A549 (cell line): ENCODE results near the gene SPDL1. TPM values are rescaled to one million over a fixed set of nuclear protein-coding genes. Genes with fewer than 3 reads are reported as not detected.

ENCODE experiments used
- ATAC-seq, 2 experiments: fragments of 200-7000 bp in 1 of 2; fragments of >200 bp in 1 of 2; cut with Nextera tagmentation in 1 of 2; cut with Tn5 transposase in 1 of 2; 3 replicates each; pipeline versions ENCODE4 v1.8.0 to v1.9.1; 2018 to 2020; ENCODE audit warnings: mild to moderate bottlenecking in 1 of 2, moderate library complexity in 1 of 2
- CTCF ChIA-PET: fragments of 300-600 bp; sonication (Branson Sonifier 250); formaldehyde crosslinking; extraction: SDS; loops from one replicate; lab custom pipeline; 2021; ENCODE audit warnings: antibody characterized with exemption, inconsistent platforms; lab: Yijun Ruan, JAX
- POLR2A ChIA-PET: fragments of 350-600 bp; formaldehyde crosslinking; extraction: SDS; loops from one replicate; lab custom pipeline; 2021; ENCODE audit warnings: antibody characterized with exemption, inconsistent platforms; lab: Yijun Ruan, JAX
- DNase-seq, 2 experiments: peaks; one replicate each; pipeline versions ENCODE4 v3.0.0 to v3.0.0-alpha.2; 2011 to 2016; ENCODE audit warnings: low read depth in 1 of 2, low spot score in 1 of 2
- FAIRE-seq: peaks from 2 replicates; lab custom pipeline; 2011; peaks lifted over from hg19 to GRCh38; lab: Jason Lieb, UNC
- H3K27ac ChIP-seq, 2 experiments: fragments of >200 bp; sonication (Bioruptor Twin); formaldehyde crosslinking; 3 replicates each; pipeline ENCODE4 v1.5.1; 2016 to 2017
- H3K4me1 ChIP-seq: fragments of >200 bp; sonication (Bioruptor Twin); formaldehyde crosslinking; 3 replicates; pipeline ENCODE4 v1.6.1; 2016
- H3K4me2 ChIP-seq: fragments of >200 bp; sonication (Bioruptor Twin); formaldehyde crosslinking; 3 replicates; pipeline ENCODE4 v1.6.1; 2016
- H3K4me3 ChIP-seq: fragments of >200 bp; sonication (Bioruptor Twin); formaldehyde crosslinking; 3 replicates; pipeline ENCODE4 v1.5.1; 2016
- H3K9me3 ChIP-seq: fragments of >200 bp; sonication (Bioruptor Twin); formaldehyde crosslinking; 3 replicates; pipeline ENCODE4 v1.6.1; 2016
- CEBPB ChIP-seq, 2 experiments: fragments of >200 bp in 1 of 2; sonication (Bioruptor Twin) in 1 of 2; formaldehyde crosslinking in 1 of 2; IDR thresholded peaks; 2 replicates each; pipeline ENCODE4 v1.6.1; 2012 to 2016
- EP300 ChIP-seq, 2 experiments: fragments of >200 bp; sonication (Bioruptor Twin); formaldehyde crosslinking; IDR thresholded peaks; 2 replicates in 1 of 2; 3 replicates in 1 of 2; pipeline ENCODE4 v1.6.1; 2016 to 2017
- FOSL2 ChIP-seq, 2 experiments: fragments of 450-650 bp in 1 of 2; fragments of >200 bp in 1 of 2; sonication (Bioruptor Twin) in 1 of 2; formaldehyde crosslinking; IDR thresholded peaks; 2 replicates each; pipeline versions ENCODE4 v1.5.0 to v1.6.1; 2016 to 2020; ENCODE audit warnings: mild to moderate bottlenecking in 1 of 2, moderate library complexity in 1 of 2
- FOXS1 ChIP-seq: fragments of 250-450 bp; sonication (Bioruptor Pico); IDR thresholded peaks from 2 replicates; pipeline ENCODE4 v1.5.0; 2020; ENCODE audit warnings: mild to moderate bottlenecking, moderate library complexity
- GATA3 ChIP-seq: IDR thresholded peaks from 2 replicates; pipeline ENCODE4 v1.6.1; 2012; ENCODE audit warnings: borderline replicate concordance
- HEYL ChIP-seq: fragments of 250-450 bp; sonication (Bioruptor Pico); IDR thresholded peaks from 2 replicates; pipeline ENCODE4 v1.8.0; 2021; ENCODE audit warnings: mild to moderate bottlenecking, moderate library complexity
- JUNB ChIP-seq: fragments of >200 bp; sonication (Bioruptor Twin); formaldehyde crosslinking; IDR thresholded peaks from 2 replicates; pipeline ENCODE4 v1.6.1; 2016
- MAFK ChIP-seq: fragments of 450-650 bp; IDR thresholded peaks from 2 replicates; pipeline ENCODE4 v1.6.1; 2014; ENCODE audit not compliant: partially characterized antibody
- NPAS2 ChIP-seq: fragments of 250-450 bp; sonication (Bioruptor Pico); IDR thresholded peaks from 2 replicates; pipeline ENCODE4 v1.8.0; 2022; ENCODE audit warnings: mild to moderate bottlenecking, moderate library complexity, borderline replicate concordance
- POLR2A ChIP-seq: IDR thresholded peaks from 2 replicates; pipeline ENCODE4 v1.6.1; 2012; ENCODE audit warnings: mild to moderate bottlenecking, low read length
- RCOR1 ChIP-seq: fragments of 150-350 bp; IDR thresholded peaks from 2 replicates; pipeline ENCODE4 v1.6.1; 2014; ENCODE audit warnings: antibody characterized with exemption, low read length, low read depth
- SMC3 ChIP-seq: fragments of >200 bp; sonication (Bioruptor Twin); formaldehyde crosslinking; IDR thresholded peaks from 3 replicates; pipeline ENCODE4 v1.6.1; 2018; ENCODE audit warnings: inconsistent platforms
- ZNF302 ChIP-seq: fragments of 250-450 bp; sonication (Bioruptor Pico); IDR thresholded peaks from 2 replicates; pipeline ENCODE4 v1.9.0; 2021; ENCODE audit warnings: inconsistent platforms, mild to moderate bottlenecking, moderate library complexity
- WGBS: methylation state at CpG from one replicate; pipeline ENCODE4 v1.1.6; 2017; ENCODE audit errors: missing lambda C conversion rate; 5-methylcytosine and 5-hydroxymethylcytosine counted together
- polyA plus RNA-seq, 4 experiments: library from polyadenylated mRNA; depleted of rRNA in 3 of 4; stranded (reverse); fragments of >200 nt; fragmentation: RNase III in 1 of 4; extraction: RNeasy Plus Mini Kit Qiagen cat#74134 plus additional on column Dnase treatment in 1 of 4; gene quantifications; 2 replicates in 3 of 4; 3 replicates in 1 of 4; pipeline ENCODE4 v1.2.3, GENCODE V29; 2011 to 2017
- TF ChIP-seq, protein P1 (sequence below): fragments of >200 bp; sonication (Bioruptor Twin); formaldehyde crosslinking; IDR thresholded peaks from 3 replicates; pipeline ENCODE4 v1.5.1; 2016
- TF ChIP-seq, protein P2 (sequence below): fragments of 250-450 bp; sonication (Bioruptor Pico); IDR thresholded peaks from 2 replicates; pipeline ENCODE4 v1.5.0; 2021; ENCODE audit warnings: mild to moderate bottlenecking, moderate library complexity, borderline replicate concordance
- TF ChIP-seq, protein P3 (sequence below): IDR thresholded peaks from 2 replicates; pipeline ENCODE4 v1.6.1; 2012
- TF ChIP-seq, protein P4 (sequence below): fragments of 450-650 bp; IDR thresholded peaks from 2 replicates; pipeline ENCODE4 v1.6.1; 2014; ENCODE audit warnings: antibody characterized with exemption
- TF ChIP-seq, protein P5 (sequence below): fragments of 250-450 bp; sonication (Bioruptor Pico); IDR thresholded peaks from 2 replicates; pipeline ENCODE4 v1.5.0; 2020; ENCODE audit warnings: low read depth, mild to moderate bottlenecking, moderate library complexity

Gene SPDL1
- polyA plus RNA-seq, 2 of the 4 experiments (the other 2 are of a cell fraction), result 100 to 103 TPM

DNA sequence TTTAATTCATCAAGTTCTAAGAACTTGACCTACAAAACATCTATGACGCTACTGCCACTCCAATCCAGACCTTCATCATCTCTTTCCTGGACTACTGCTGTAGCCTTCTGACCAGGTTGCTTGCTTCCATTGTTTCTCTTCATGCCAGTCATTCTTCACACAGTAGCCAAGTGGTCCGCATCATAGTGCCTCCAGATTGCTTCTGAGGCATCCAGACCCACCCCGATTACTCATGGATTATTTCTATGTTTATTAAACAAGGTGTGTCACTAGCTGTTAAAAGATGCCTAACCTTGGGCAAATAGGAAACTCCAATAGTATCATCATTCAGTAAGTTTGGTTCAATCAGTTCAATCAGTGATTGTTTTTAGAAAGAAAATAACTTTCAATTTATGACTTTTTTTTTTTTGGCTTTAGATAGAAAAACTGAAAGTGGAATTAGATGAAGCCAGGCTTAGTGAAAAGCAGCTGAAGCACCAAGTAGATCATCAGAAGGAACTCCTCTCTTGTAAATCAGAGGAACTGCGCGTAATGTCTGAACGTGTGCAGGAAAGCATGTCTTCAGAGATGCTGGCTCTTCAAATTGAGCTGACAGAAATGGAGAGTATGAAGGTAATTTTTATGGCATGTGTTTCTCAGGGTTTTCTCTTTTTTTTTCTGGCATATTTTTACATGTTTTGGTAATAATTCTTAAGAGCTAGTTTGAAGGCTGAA, 9.5 kb downstream of the SPDL1 start:
- ChIA-PET CTCF (interaction anchor here (0.6 to 2.5 kb wide), 6 partner anchors 12 to 387 kb away, joined by 3 to 12 read pairs (median 4); partner anchors contain the start of gene INSYN2B), POLR2A (interaction anchor here (1.2 kb wide), 1 partner anchor 9 kb away, joined by 3 read pairs; no protein-coding TSS in a partner anchor)
- Histone ChIP-seq H3K4me3 (no peak overlapping the region), H3K9me3 (no peaks in the 10 kb centered on the region), H3K4me1 (peaks cover 81% of the 10 kb centered on the region), H3K4me2 (peak overlapping the region; percentile 68), H3K27ac (peak overlapping the region; percentile 65 to 82)
- FAIRE-seq, result peak; percentile 96
- WGBS, result 33% methylated on average over 6 of the region's 6 CpGs
- DNase-seq, result peak; percentile 77 to 92
- ATAC-seq, result peak; percentile 89 to 96
- TF ChIP-seq JUNB (peak; percentile 59), FOXS1 (CRISPR knock-in tag) (peak; percentile 31; the same call in 1 of the 2 replicates), POLR2A (no peak), RCOR1 (no peak), FOSL2 (IDR thresholded peaks at IDR 0.05) (peak; percentile 35; the same call in 1 of the 2 replicates), FOSL2 (CRISPR knock-in tag; IDR thresholded peaks at IDR 0.05) (peak; percentile 91), CEBPB (IDR thresholded peaks at IDR 0.05) (peak in 1 of 2 experiments; percentile 60; a peak in 1 of 4 replicates), HEYL (no peak), MAFK (peak; percentile 13), GATA3 (peak; percentile 81; the same call in 1 of the 2 replicates), SMC3 (no peak), NPAS2 (CRISPR knock-in tag) (no peak), ZNF302 (CRISPR knock-in tag) (no peak), EP300 (IDR thresholded peaks at IDR 0.05) (no peak)
- TF ChIP-seq, protein P1, sequence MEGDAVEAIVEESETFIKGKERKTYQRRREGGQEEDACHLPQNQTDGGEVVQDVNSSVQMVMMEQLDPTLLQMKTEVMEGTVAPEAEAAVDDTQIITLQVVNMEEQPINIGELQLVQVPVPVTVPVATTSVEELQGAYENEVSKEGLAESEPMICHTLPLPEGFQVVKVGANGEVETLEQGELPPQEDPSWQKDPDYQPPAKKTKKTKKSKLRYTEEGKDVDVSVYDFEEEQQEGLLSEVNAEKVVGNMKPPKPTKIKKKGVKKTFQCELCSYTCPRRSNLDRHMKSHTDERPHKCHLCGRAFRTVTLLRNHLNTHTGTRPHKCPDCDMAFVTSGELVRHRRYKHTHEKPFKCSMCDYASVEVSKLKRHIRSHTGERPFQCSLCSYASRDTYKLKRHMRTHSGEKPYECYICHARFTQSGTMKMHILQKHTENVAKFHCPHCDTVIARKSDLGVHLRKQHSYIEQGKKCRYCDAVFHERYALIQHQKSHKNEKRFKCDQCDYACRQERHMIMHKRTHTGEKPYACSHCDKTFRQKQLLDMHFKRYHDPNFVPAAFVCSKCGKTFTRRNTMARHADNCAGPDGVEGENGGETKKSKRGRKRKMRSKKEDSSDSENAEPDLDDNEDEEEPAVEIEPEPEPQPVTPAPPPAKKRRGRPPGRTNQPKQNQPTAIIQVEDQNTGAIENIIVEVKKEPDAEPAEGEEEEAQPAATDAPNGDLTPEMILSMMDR, result no peak
- TF ChIP-seq, protein P2, sequence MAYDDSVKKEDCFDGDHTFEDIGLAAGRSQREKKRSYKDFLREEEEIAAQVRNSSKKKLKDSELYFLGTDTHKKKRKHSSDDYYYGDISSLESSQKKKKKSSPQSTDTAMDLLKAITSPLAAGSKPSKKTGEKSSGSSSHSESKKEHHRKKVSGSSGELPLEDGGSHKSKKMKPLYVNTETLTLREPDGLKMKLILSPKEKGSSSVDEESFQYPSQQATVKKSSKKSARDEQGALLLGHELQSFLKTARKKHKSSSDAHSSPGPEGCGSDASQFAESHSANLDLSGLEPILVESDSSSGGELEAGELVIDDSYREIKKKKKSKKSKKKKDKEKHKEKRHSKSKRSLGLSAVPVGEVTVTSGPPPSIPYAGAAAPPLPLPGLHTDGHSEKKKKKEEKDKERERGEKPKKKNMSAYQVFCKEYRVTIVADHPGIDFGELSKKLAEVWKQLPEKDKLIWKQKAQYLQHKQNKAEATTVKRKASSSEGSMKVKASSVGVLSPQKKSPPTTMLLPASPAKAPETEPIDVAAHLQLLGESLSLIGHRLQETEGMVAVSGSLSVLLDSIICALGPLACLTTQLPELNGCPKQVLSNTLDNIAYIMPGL (CRISPR knock-in tag), result no peak
- TF ChIP-seq, protein P3, sequence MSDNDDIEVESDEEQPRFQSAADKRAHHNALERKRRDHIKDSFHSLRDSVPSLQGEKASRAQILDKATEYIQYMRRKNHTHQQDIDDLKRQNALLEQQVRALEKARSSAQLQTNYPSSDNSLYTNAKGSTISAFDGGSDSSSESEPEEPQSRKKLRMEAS, result peak; percentile 66
- TF ChIP-seq, protein P4, sequence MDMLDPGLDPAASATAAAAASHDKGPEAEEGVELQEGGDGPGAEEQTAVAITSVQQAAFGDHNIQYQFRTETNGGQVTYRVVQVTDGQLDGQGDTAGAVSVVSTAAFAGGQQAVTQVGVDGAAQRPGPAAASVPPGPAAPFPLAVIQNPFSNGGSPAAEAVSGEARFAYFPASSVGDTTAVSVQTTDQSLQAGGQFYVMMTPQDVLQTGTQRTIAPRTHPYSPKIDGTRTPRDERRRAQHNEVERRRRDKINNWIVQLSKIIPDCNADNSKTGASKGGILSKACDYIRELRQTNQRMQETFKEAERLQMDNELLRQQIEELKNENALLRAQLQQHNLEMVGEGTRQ, result no peak
- TF ChIP-seq, protein P5, sequence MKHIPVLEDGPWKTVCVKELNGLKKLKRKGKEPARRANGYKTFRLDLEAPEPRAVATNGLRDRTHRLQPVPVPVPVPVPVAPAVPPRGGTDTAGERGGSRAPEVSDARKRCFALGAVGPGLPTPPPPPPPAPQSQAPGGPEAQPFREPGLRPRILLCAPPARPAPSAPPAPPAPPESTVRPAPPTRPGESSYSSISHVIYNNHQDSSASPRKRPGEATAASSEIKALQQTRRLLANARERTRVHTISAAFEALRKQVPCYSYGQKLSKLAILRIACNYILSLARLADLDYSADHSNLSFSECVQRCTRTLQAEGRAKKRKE (CRISPR knock-in tag), result no peak

DNA sequence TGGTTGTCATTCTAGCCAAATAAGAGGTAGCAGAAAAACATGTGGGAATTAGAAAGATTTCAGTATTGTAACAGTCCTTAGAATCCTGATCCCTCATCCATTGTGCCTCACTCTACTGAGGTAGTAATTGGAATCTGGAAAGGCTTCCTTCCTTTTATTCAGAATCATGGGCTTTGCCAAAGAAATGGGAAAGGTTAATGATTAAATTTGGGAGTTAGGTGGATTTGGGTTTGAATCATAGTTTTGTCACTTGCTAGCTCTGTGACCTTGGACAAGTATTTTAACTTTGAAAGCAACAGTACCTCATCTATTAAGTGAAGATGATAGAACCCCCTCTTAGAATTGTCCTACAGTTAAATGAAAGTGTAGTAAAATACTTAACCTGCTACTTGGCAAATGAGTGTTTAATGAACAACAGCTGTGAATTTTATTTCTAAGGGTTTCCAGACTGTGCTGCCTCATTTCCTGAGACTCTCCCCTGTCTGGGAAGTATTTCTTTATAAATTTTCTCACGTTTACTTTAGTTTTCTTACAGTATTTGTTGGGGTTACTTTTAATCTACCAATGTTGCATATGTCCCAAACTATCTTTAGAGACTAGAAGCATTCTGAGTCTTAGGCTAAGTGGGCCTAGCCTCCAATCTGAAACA, 11.7 kb downstream of the SPDL1 start:
- DNase-seq (no peak), FAIRE-seq (peak; percentile 73), ATAC-seq (no peak)
- WGBS, result 30% methylated on average over 1 of the region's 1 CpG
- no peak for TF ChIP-seq SMC3
- TF ChIP-seq FOSL2 (IDR thresholded peaks at IDR 0.05), result no peak
- TF ChIP-seq FOSL2 (CRISPR knock-in tag; IDR thresholded peaks at IDR 0.05), result 0 out of 2 replicates have a peak, but pooled peaks have one; percentile 27
- H3K9me3 ChIP-seq, result no peaks in the 10 kb centered on the region
- ChIA-PET CTCF (interaction anchor here (0.9 to 2.5 kb wide), 4 partner anchors 14 to 385 kb away, joined by 3 to 12 read pairs (median 3); partner anchors contain the start of gene INSYN2B), POLR2A (no interaction called here)
- H3K27ac ChIP-seq, result peak overlapping the region; percentile 65 to 76
- peaks cover 64% of the 10 kb centered on the region for H3K4me1 ChIP-seq
- no peak overlapping the region for H3K4me3 ChIP-seq
- peak overlapping the region; percentile 68 for H3K4me2 ChIP-seq
